ENCODE measurements around the gene PCDHGA5.

PCDHGA5 gene

DNA sequence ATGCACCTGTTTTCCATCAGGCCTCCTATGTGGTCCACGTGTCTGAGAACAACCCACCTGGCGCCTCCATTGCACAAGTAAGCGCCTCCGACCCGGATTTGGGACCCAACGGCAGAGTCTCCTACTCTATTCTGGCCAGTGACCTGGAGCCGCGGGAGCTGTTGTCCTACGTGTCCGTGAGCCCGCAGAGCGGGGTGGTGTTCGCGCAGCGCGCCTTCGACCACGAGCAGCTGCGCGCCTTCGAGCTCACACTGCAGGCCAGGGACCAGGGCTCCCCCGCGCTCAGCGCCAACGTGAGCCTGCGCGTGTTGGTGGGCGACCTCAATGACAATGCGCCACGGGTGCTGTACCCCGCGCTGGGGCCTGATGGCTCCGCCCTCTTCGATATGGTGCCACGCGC lies 12.4 kb upstream of the PCDHGA5 start:
- no peaks in the 10 kb centered on the region for H3K36me3 ChIP-seq (ENCODE audit: control insufficient read depth, insufficient read depth, low read length)
- H3K4me3 ChIP-seq (replicated peaks; ENCODE audit: low read depth, low read length), result no peak overlapping the region
- no peaks in the 10 kb centered on the region for H3K27me3 ChIP-seq (replicated peaks; ENCODE audit: control insufficient read depth, insufficient read depth, low read length)

DNA sequence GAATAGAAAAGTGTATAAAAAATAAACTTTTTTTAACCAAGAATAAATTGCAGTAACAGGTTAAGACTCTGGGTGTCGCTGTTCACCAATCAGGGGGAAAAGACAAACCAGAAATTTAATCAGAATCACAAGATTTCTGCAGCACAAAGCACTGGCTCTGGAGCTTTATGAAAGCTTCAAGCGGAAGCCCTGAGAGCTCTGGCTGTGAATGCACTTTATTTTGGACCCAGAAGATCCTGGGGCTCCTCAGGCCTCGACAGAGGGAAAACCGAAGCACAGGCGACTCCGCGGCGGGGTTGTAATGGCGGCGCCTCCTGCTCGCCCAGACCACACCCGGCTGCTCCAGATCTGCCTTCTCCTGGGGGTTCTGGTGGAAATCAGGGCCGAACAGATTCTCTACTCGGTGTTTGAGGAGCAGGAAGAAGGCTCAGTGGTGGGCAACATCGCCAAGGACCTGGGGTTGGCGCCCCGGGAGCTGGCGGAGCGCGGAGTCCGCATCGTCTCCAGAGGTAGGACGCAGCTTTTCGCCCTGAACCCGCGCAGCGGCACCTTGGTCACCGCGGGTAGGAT lies 9.0 kb upstream of the PCDHGA5 start, which contains the start of gene PCDHGA4:
Gene PCDHGA4 (plus strand): TSS at position 122 of the 570 bp plus-strand sequence. CDS start 87 bp downstream, at position 209.
- TF ChIP-seq, protein P1, sequence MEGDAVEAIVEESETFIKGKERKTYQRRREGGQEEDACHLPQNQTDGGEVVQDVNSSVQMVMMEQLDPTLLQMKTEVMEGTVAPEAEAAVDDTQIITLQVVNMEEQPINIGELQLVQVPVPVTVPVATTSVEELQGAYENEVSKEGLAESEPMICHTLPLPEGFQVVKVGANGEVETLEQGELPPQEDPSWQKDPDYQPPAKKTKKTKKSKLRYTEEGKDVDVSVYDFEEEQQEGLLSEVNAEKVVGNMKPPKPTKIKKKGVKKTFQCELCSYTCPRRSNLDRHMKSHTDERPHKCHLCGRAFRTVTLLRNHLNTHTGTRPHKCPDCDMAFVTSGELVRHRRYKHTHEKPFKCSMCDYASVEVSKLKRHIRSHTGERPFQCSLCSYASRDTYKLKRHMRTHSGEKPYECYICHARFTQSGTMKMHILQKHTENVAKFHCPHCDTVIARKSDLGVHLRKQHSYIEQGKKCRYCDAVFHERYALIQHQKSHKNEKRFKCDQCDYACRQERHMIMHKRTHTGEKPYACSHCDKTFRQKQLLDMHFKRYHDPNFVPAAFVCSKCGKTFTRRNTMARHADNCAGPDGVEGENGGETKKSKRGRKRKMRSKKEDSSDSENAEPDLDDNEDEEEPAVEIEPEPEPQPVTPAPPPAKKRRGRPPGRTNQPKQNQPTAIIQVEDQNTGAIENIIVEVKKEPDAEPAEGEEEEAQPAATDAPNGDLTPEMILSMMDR (IDR thresholded peaks at IDR 0.05; ENCODE audit: insufficient read depth, low read length, poor library complexity, severe bottlenecking), result peak; percentile 28
- Histone ChIP-seq H3K27me3 (replicated peaks; ENCODE audit: control insufficient read depth, insufficient read depth, low read length) (no peaks in the 10 kb centered on the region), H3K4me3 (replicated peaks; ENCODE audit: low read depth, low read length) (no peak within 1 kb of the TSS), H3K36me3 (ENCODE audit: control insufficient read depth, insufficient read depth, low read length) (no peaks in the 10 kb centered on the region)
- DNase-seq (ENCODE audit: extremely low read depth, insufficient read length), result no peak

More for the DNA sequence above, 12.4 kb upstream of the PCDHGA5 start:
- TF ChIP-seq, protein P1 (IDR thresholded peaks at IDR 0.05; ENCODE audit: insufficient read depth, low read length, poor library complexity, severe bottlenecking), result no peak
- DNase-seq (ENCODE audit: extremely low read depth, insufficient read length), result no peak

DNA sequence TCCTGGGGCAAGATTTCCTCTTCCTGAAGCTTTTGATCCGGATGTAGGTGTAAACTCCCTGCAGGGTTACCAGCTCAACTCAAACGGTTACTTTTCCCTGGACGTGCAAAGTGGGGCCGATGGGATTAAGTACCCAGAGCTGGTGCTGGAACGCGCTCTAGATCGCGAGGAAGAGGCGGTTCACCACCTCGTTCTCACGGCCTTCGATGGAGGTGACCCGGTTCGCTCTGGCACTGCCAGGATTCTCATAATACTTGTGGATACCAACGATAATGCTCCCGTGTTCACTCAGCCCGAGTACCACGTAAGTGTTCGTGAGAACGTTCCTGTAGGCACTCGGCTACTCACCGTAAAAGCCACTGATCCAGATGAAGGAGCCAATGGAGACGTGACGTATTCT lies 8.3 kb upstream of the PCDHGA5 start:
- Histone ChIP-seq H3K27me3 (replicated peaks; ENCODE audit: control insufficient read depth, insufficient read depth, low read length) (no peaks in the 10 kb centered on the region), H3K36me3 (ENCODE audit: control insufficient read depth, insufficient read depth, low read length) (no peaks in the 10 kb centered on the region), H3K4me3 (replicated peaks; ENCODE audit: low read depth, low read length) (no peak overlapping the region)
- TF ChIP-seq, protein P1 (IDR thresholded peaks at IDR 0.05; ENCODE audit: insufficient read depth, low read length, poor library complexity, severe bottlenecking), result no peak
- no peak for DNase-seq (ENCODE audit: extremely low read depth, insufficient read length)

DNA sequence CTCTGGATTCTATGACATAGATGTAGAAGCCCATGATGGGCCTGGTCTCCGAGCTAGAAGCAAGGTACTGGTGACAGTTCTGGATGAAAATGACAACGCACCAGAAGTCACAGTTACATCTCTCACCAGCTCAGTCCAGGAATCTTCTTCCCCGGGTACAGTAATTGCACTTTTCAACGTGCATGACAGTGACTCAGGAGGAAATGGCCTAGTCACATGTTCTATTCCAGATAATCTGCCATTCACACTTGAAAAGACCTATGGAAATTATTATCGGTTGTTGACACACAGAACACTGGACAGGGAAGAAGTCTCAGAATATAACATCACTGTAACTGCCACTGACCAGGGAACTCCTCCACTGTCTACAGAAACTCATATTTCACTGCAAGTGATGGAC lies 7.8 kb upstream of the PCDHGA5 start:
- DNase-seq (ENCODE audit: extremely low read depth, insufficient read length), result no peak
- H3K27me3 ChIP-seq (replicated peaks; ENCODE audit: control insufficient read depth, insufficient read depth, low read length), result no peaks in the 10 kb centered on the region
- TF ChIP-seq, protein P1 (IDR thresholded peaks at IDR 0.05; ENCODE audit: insufficient read depth, low read length, poor library complexity, severe bottlenecking), result no peak
- no peak overlapping the region for H3K4me3 ChIP-seq (replicated peaks; ENCODE audit: low read depth, low read length)
- no peaks in the 10 kb centered on the region for H3K36me3 ChIP-seq (ENCODE audit: control insufficient read depth, insufficient read depth, low read length)

DNA sequence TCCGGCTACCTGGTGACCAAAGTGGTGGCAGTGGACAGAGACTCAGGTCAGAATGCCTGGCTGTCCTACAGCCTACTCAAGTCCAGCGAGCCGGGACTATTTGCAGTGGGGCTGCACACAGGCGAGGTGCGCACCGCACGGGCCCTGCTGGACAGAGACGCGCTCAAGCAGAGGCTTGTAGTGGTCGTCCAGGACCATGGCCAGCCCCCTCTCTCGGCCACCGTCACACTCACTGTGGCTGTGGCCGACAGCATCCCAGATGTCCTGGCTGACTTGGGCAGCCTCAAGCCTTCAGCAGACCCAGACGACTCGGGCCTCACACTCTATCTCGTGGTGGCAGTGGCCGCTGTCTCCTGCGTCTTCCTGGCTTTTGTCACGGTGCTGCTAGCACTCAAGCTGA lies 7.0 kb upstream of the PCDHGA5 start:
- DNase-seq (ENCODE audit: extremely low read depth, insufficient read length), result no peak

More for the DNA sequence above, 7.0 kb upstream of the PCDHGA5 start:
- TF ChIP-seq, protein P1 (IDR thresholded peaks at IDR 0.05; ENCODE audit: insufficient read depth, low read length, poor library complexity, severe bottlenecking), result no peak
- no peaks in the 10 kb centered on the region for H3K27me3 ChIP-seq (replicated peaks; ENCODE audit: control insufficient read depth, insufficient read depth, low read length)
- no peaks in the 10 kb centered on the region for H3K36me3 ChIP-seq (ENCODE audit: control insufficient read depth, insufficient read depth, low read length)
- no peak overlapping the region for H3K4me3 ChIP-seq (replicated peaks; ENCODE audit: low read depth, low read length)
